IPS-15b (cell line): ENCODE data around the gene HSDL2.

ENCODE experiments used
- H3K27me3 ChIP-seq: one replicate; pipeline ENCODE4 v1.6.1; 2013; ENCODE audit warnings: low read length; ENCODE audit not compliant: control insufficient read depth, insufficient read depth
- H3K36me3 ChIP-seq: one replicate; pipeline ENCODE4 v1.6.1; 2013; ENCODE audit warnings: low read length; ENCODE audit not compliant: control insufficient read depth, insufficient read depth
- H3K4me1 ChIP-seq: one replicate; pipeline ENCODE4 v1.6.1; 2013; ENCODE audit warnings: mild to moderate bottlenecking, low read length; ENCODE audit not compliant: control insufficient read depth, insufficient read depth
- H3K4me3 ChIP-seq: one replicate; pipeline ENCODE4 v1.5.1; 2013; ENCODE audit warnings: low read depth, low read length
- H3K9ac ChIP-seq: one replicate; pipeline ENCODE4 v1.6.1; 2013; ENCODE audit warnings: low read depth, mild to moderate bottlenecking, low read length
- H3K9me3 ChIP-seq: one replicate; pipeline ENCODE4 v1.6.1; 2013; ENCODE audit warnings: mild to moderate bottlenecking, low read length; ENCODE audit not compliant: control insufficient read depth, insufficient read depth

HSDL2 gene

GRCh38 chr9:112473986-112474385, 94.1 kb downstream of the HSDL2 start:
- no peak overlapping the region for H3K9ac ChIP-seq
- H3K27me3 ChIP-seq: no peaks in the 10 kb centered on the region
- H3K9me3 ChIP-seq: no peaks in the 10 kb centered on the region
- H3K36me3 ChIP-seq: peaks cover 4% of the 10 kb centered on the region
- peaks cover 11% of the 10 kb centered on the region for H3K4me1 ChIP-seq
- H3K4me3 ChIP-seq: no peak overlapping the region

GRCh38 chr9:112475318-112475717, 95.4 kb downstream of the HSDL2 start:
- H3K9me3 ChIP-seq: no peaks in the 10 kb centered on the region
- peaks cover 4% of the 10 kb centered on the region for H3K36me3 ChIP-seq
- no peaks in the 10 kb centered on the region for H3K27me3 ChIP-seq
- no peak overlapping the region for H3K4me3 ChIP-seq
- H3K9ac ChIP-seq: no peak overlapping the region
- H3K4me1 ChIP-seq: peaks cover 11% of the 10 kb centered on the region

GRCh38 chr9:112477330-112477729, 97.4 kb downstream of the HSDL2 start:
- H3K9ac ChIP-seq: no peak overlapping the region
- H3K36me3 ChIP-seq: peaks cover 4% of the 10 kb centered on the region
- no peaks in the 10 kb centered on the region for H3K9me3 ChIP-seq
- H3K4me3 ChIP-seq: no peak overlapping the region
- H3K4me1 ChIP-seq: peaks cover 5% of the 10 kb centered on the region
- H3K27me3 ChIP-seq: no peaks in the 10 kb centered on the region

GRCh38 chr9:112479221-112479620, 99.3 kb downstream of the HSDL2 start:
- no peak overlapping the region for H3K9ac ChIP-seq
- no peak overlapping the region for H3K4me3 ChIP-seq
- H3K36me3 ChIP-seq: peaks cover 4% of the 10 kb centered on the region
- H3K27me3 ChIP-seq: no peaks in the 10 kb centered on the region
- no peaks in the 10 kb centered on the region for H3K4me1 ChIP-seq
- no peaks in the 10 kb centered on the region for H3K9me3 ChIP-seq

- no peaks in the 10 kb centered on the region for H3K36me3 ChIP-seq
- H3K4me1 ChIP-seq: peaks cover 11% of the 10 kb centered on the region
- H3K4me3 ChIP-seq: no peak overlapping the region
- H3K9me3 ChIP-seq: no peaks in the 10 kb centered on the region
- no peak overlapping the region for H3K9ac ChIP-seq
- no peaks in the 10 kb centered on the region for H3K27me3 ChIP-seq
Measured at GRCh38 chr9:112484607-112485006, 104.7 kb downstream of the HSDL2 start.

GRCh38 chr9:112485574-112485973, 105.7 kb downstream of the HSDL2 start:
- H3K9ac ChIP-seq: no peak overlapping the region
- no peaks in the 10 kb centered on the region for H3K36me3 ChIP-seq
- H3K4me1 ChIP-seq: peaks cover 21% of the 10 kb centered on the region
- no peaks in the 10 kb centered on the region for H3K27me3 ChIP-seq
- H3K9me3 ChIP-seq: no peaks in the 10 kb centered on the region
- peak overlapping the region; percentile 67 for H3K4me3 ChIP-seq

- H3K9ac ChIP-seq: peak within 1 kb of the TSS; percentile 74
- no peaks in the 10 kb centered on the region for H3K9me3 ChIP-seq
- H3K4me1 ChIP-seq: peaks cover 25% of the 10 kb centered on the region
- H3K27me3 ChIP-seq: no peaks in the 10 kb centered on the region
- no peaks in the 10 kb centered on the region for H3K36me3 ChIP-seq
- H3K4me3 ChIP-seq: peak within 1 kb of the TSS; percentile 76
Measured at GRCh38 chr9:112486221-112487007, 106.5 kb downstream of the HSDL2 start, which contains the start of gene KIAA1958. Gene KIAA1958, plus strand, starts transcription at chr9:112486827. Its CDS starts 87,254 bp downstream, at chr9:112574081.

GRCh38 chr9:112487008-112487798, 107.3 kb downstream of the HSDL2 start:
- Histone ChIP-seq H3K4me3 (peak overlapping the region; percentile 76), H3K4me1 (peaks cover 25% of the 10 kb centered on the region), H3K36me3 (no peaks in the 10 kb centered on the region), H3K9ac (peak overlapping the region; percentile 71), H3K9me3 (no peaks in the 10 kb centered on the region), H3K27me3 (no peaks in the 10 kb centered on the region)

GRCh38 chr9:112487799-112488340, 108.0 kb downstream of the HSDL2 start:
- H3K27me3 ChIP-seq: no peaks in the 10 kb centered on the region
- peak overlapping the region; percentile 71 for H3K9ac ChIP-seq
- no peaks in the 10 kb centered on the region for H3K9me3 ChIP-seq
- no peaks in the 10 kb centered on the region for H3K36me3 ChIP-seq
- peaks cover 25% of the 10 kb centered on the region for H3K4me1 ChIP-seq
- peak overlapping the region; percentile 76 for H3K4me3 ChIP-seq

- peak overlapping the region; percentile 27 for H3K9ac ChIP-seq
- peaks cover 25% of the 10 kb centered on the region for H3K4me1 ChIP-seq
- no peak overlapping the region for H3K4me3 ChIP-seq
Measured at GRCh38 chr9:112489039-112489546, 109.2 kb downstream of the HSDL2 start.

GRCh38 chr9:112489876-112490666, 110.2 kb downstream of the HSDL2 start:
- Histone ChIP-seq H3K4me3 (no peak overlapping the region), H3K36me3 (no peaks in the 10 kb centered on the region), H3K9ac (no peak overlapping the region)

More at GRCh38 chr9:112489039-112489546, 109.2 kb downstream of the HSDL2 start:
- H3K36me3 ChIP-seq: no peaks in the 10 kb centered on the region
- H3K27me3 ChIP-seq: no peaks in the 10 kb centered on the region
- no peaks in the 10 kb centered on the region for H3K9me3 ChIP-seq

More at GRCh38 chr9:112489876-112490666, 110.2 kb downstream of the HSDL2 start:
- H3K27me3 ChIP-seq: no peaks in the 10 kb centered on the region
- peaks cover 25% of the 10 kb centered on the region for H3K4me1 ChIP-seq
- no peaks in the 10 kb centered on the region for H3K9me3 ChIP-seq
